ENCODE results near the gene HDAC8.

HDAC8 gene

DNA sequence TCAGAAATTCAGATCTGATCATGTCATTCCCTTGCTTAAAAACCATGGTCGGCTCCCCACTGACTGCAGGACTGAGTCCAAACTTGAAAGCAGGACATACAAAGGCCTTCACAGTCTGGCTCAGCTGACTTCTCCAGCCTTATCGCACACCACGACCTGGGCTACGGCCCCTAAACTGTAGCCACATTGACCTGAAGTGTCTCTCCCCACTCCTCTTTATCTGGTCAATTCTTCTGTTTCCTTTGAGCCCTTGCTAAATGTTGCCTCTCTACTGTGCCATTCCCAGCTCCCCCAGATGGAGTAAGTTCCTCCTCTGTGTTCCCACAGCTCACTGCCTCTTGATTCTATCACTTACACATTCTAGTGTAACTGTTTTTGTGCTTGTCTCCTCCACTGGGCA, 206.5 kb downstream of the HDAC8 start:
- Histone ChIP-seq H3K14ac (ENCODE audit: low read length) (no peak overlapping the region), H3K4me3 (ENCODE audit: low read length in 2 of 2) (no peak overlapping the region), H3K4ac (ENCODE audit: low read length) (no peak overlapping the region), H3K23ac (ENCODE audit: low read depth, low read length, poor library complexity) (no peak overlapping the region), H2AFZ (ENCODE audit: low read length) (no peak overlapping the region), H3K9me3 (replicated peaks in 1 of 2; ENCODE audit: control insufficient read depth in 2 of 2, insufficient read depth in 1 of 2, low read depth in 1 of 2, low read length in 2 of 2) (no peaks in the 10 kb centered on the region), H2AK5ac (ENCODE audit: low read depth, low read length) (no peak overlapping the region), H3K36me3 (replicated peaks in 1 of 2; ENCODE audit: control insufficient read depth in 2 of 2, insufficient read depth in 2 of 2, low read length in 2 of 2) (no peaks in the 10 kb centered on the region), H3K27ac (replicated peaks; ENCODE audit: low read length) (no peak overlapping the region), H2BK12ac (ENCODE audit: low read length) (no peak overlapping the region), H3K27me3 (ENCODE audit: control insufficient read depth in 3 of 3, insufficient read depth in 3 of 3, low read depth in 1 of 3, low read length in 3 of 3) (peaks cover 0 to 24% (median 0%) of the 10 kb centered on the region in 3 experiments), H3K9ac (ENCODE audit: low read depth, low read length, poor library complexity) (no peak overlapping the region), H3K4me1 (ENCODE audit: control insufficient read depth in 2 of 2, insufficient read depth in 1 of 2, low read depth in 1 of 2, low read length in 2 of 2) (peaks cover 0 to 5% of the 10 kb centered on the region in 2 donors), H2BK120ac (ENCODE audit: low read depth, low read length) (no peak overlapping the region), H3K4me2 (ENCODE audit: insufficient read depth, low read length, poor library complexity, severe bottlenecking) (no peak overlapping the region), H3K79me1 (ENCODE audit: low read depth, low read length) (no peaks in the 10 kb centered on the region), H2BK15ac (ENCODE audit: low read length) (no peak overlapping the region), H2BK5ac (ENCODE audit: low read length) (no peak overlapping the region), H4K91ac (ENCODE audit: low read depth, low read length, poor library complexity) (no peak overlapping the region), H4K8ac (ENCODE audit: low read depth, low read length) (no peak overlapping the region), H3K18ac (ENCODE audit: low read length) (no peak overlapping the region)
- no peak for DNase-seq (ENCODE audit: low spot score)
- WGBS, 2 donors (ENCODE audit: extremely low coverage in 2 of 2, insufficient read length in 2 of 2, insufficient replicate concordance in 1 of 2), result no CpG with 5 or more reads among the region's 4 CpGs

DNA sequence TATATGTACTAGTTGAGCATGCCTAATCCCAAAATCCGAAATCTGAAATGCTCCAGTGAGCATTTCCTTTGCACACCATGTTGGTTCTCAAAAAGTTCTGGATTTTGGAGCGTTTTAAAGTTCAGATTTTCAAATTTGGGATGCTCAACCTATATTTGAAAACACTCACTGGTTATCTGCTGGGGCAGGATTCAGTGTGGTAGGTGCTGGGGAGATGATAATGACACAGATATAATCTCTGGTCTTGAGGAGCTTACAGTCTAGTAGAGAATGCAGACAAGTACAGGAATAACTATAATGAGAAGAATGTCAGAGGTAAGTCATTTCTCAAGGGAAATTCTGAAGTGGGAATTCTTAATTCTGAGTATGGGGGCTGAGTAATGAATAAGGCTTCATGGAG, 207.5 kb downstream of the HDAC8 start:
- Histone ChIP-seq H3K14ac (ENCODE audit: low read length) (no peak overlapping the region), H3K4ac (ENCODE audit: low read length) (no peak overlapping the region), H2BK12ac (ENCODE audit: low read length) (no peak overlapping the region), H3K4me1 (ENCODE audit: control insufficient read depth in 2 of 2, insufficient read depth in 1 of 2, low read depth in 1 of 2, low read length in 2 of 2) (peaks cover 0 to 5% of the 10 kb centered on the region in 2 donors), H3K36me3 (replicated peaks in 1 of 2; ENCODE audit: control insufficient read depth in 2 of 2, insufficient read depth in 2 of 2, low read length in 2 of 2) (no peaks in the 10 kb centered on the region), H3K9me3 (replicated peaks in 1 of 2; ENCODE audit: control insufficient read depth in 2 of 2, insufficient read depth in 1 of 2, low read depth in 1 of 2, low read length in 2 of 2) (no peaks in the 10 kb centered on the region), H2AK5ac (ENCODE audit: low read depth, low read length) (no peak overlapping the region), H3K4me3 (ENCODE audit: low read length in 2 of 2) (no peak overlapping the region), H3K18ac (ENCODE audit: low read length) (no peak overlapping the region), H2BK15ac (ENCODE audit: low read length) (no peak overlapping the region), H3K23ac (ENCODE audit: low read depth, low read length, poor library complexity) (no peak overlapping the region), H3K27me3 (ENCODE audit: control insufficient read depth in 3 of 3, insufficient read depth in 3 of 3, low read depth in 1 of 3, low read length in 3 of 3) (peaks cover 0 to 24% (median 0%) of the 10 kb centered on the region in 3 experiments), H2BK120ac (ENCODE audit: low read depth, low read length) (no peak overlapping the region), H4K91ac (ENCODE audit: low read depth, low read length, poor library complexity) (no peak overlapping the region), H3K27ac (replicated peaks; ENCODE audit: low read length) (no peak overlapping the region), H3K79me1 (ENCODE audit: low read depth, low read length) (no peaks in the 10 kb centered on the region), H2BK5ac (ENCODE audit: low read length) (no peak overlapping the region), H3K9ac (ENCODE audit: low read depth, low read length, poor library complexity) (no peak overlapping the region), H2AFZ (ENCODE audit: low read length) (no peak overlapping the region), H4K8ac (ENCODE audit: low read depth, low read length) (no peak overlapping the region), H3K4me2 (ENCODE audit: insufficient read depth, low read length, poor library complexity, severe bottlenecking) (no peak overlapping the region)
- no peak for DNase-seq (ENCODE audit: low spot score)
- no CpG with 5 or more reads among the region's 2 CpGs for WGBS, 2 donors (ENCODE audit: extremely low coverage in 2 of 2, insufficient read length in 2 of 2, insufficient replicate concordance in 1 of 2)

DNA sequence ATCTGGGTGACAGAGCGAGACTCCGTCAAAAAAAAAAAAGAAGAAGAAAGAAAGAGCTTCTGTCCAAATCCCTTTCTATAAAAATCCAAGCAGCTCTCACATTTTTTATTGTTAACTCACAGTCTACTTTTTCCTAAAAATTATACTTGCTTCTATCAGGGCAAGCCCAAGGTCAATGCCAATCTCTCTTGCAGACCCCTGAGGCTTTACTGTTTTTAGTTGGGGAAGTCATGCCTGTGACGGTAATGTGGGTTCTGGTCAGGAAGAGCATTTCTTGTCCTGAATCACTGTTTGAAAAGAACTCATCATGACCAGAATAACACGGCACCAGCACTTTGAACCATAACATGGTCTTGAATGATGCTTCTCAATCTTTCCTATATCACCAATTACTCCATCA, 212.3 kb downstream of the HDAC8 start:
- Histone ChIP-seq H2BK120ac (ENCODE audit: low read depth, low read length) (no peak overlapping the region), H3K4me3 (ENCODE audit: low read length in 2 of 2) (no peak overlapping the region), H3K9ac (ENCODE audit: low read depth, low read length, poor library complexity) (no peak overlapping the region), H3K4ac (ENCODE audit: low read length) (no peak overlapping the region), H2AK5ac (ENCODE audit: low read depth, low read length) (no peak overlapping the region), H3K27me3 (ENCODE audit: control insufficient read depth in 3 of 3, insufficient read depth in 3 of 3, low read depth in 1 of 3, low read length in 3 of 3) (peaks cover 0 to 9% (median 0%) of the 10 kb centered on the region in 3 experiments), H3K36me3 (replicated peaks in 1 of 2; ENCODE audit: control insufficient read depth in 2 of 2, insufficient read depth in 2 of 2, low read length in 2 of 2) (no peaks in the 10 kb centered on the region), H4K91ac (ENCODE audit: low read depth, low read length, poor library complexity) (no peak overlapping the region), H2BK12ac (ENCODE audit: low read length) (no peak overlapping the region), H3K23ac (ENCODE audit: low read depth, low read length, poor library complexity) (no peak overlapping the region), H3K4me1 (ENCODE audit: control insufficient read depth in 2 of 2, insufficient read depth in 1 of 2, low read depth in 1 of 2, low read length in 2 of 2) (no peaks in the 10 kb centered on the region), H3K27ac (replicated peaks; ENCODE audit: low read length) (no peak overlapping the region), H2BK5ac (ENCODE audit: low read length) (no peak overlapping the region), H2BK15ac (ENCODE audit: low read length) (no peak overlapping the region), H3K79me1 (ENCODE audit: low read depth, low read length) (no peaks in the 10 kb centered on the region), H3K9me3 (replicated peaks in 1 of 2; ENCODE audit: control insufficient read depth in 2 of 2, insufficient read depth in 1 of 2, low read depth in 1 of 2, low read length in 2 of 2) (no peaks in the 10 kb centered on the region), H3K14ac (ENCODE audit: low read length) (no peak overlapping the region), H3K18ac (ENCODE audit: low read length) (no peak overlapping the region), H4K8ac (ENCODE audit: low read depth, low read length) (no peak overlapping the region), H3K4me2 (ENCODE audit: insufficient read depth, low read length, poor library complexity, severe bottlenecking) (no peak overlapping the region), H2AFZ (ENCODE audit: low read length) (no peak overlapping the region)
- no peak for DNase-seq (ENCODE audit: low spot score)
- no CpG with 5 or more reads among the region's 4 CpGs for WGBS, 2 donors (ENCODE audit: extremely low coverage in 2 of 2, insufficient read length in 2 of 2, insufficient replicate concordance in 1 of 2)

DNA sequence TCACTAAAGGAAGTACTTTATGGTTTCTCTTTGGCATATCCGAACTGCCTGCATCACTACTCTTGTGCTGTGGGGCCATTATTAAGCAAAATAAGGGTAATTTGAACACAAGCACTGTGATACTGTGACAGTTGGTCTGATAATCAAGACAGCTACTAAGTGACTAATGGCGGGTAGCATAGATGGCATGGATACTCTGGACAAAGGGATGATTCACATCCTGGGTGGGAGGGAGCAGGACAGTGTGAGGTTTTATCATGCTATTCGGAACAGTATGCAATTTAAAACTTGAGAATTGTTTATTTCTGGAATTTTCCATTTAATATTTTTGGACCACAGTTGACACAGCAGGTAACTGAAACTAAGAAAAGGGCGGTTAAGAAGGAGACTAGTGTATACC, 214.3 kb downstream of the HDAC8 start:
- Histone ChIP-seq H3K27ac (replicated peaks; ENCODE audit: low read length) (no peak overlapping the region), H3K79me1 (ENCODE audit: low read depth, low read length) (no peaks in the 10 kb centered on the region), H2BK5ac (ENCODE audit: low read length) (no peak overlapping the region), H3K4me1 (ENCODE audit: control insufficient read depth in 2 of 2, insufficient read depth in 1 of 2, low read depth in 1 of 2, low read length in 2 of 2) (no peaks in the 10 kb centered on the region), H3K4me3 (ENCODE audit: low read length in 2 of 2) (no peak overlapping the region), H3K4ac (ENCODE audit: low read length) (no peak overlapping the region), H2BK15ac (ENCODE audit: low read length) (no peak overlapping the region), H4K91ac (ENCODE audit: low read depth, low read length, poor library complexity) (no peak overlapping the region), H3K4me2 (ENCODE audit: insufficient read depth, low read length, poor library complexity, severe bottlenecking) (no peak overlapping the region), H3K36me3 (replicated peaks in 1 of 2; ENCODE audit: control insufficient read depth in 2 of 2, insufficient read depth in 2 of 2, low read length in 2 of 2) (no peaks in the 10 kb centered on the region), H3K9ac (ENCODE audit: low read depth, low read length, poor library complexity) (no peak overlapping the region), H3K18ac (ENCODE audit: low read length) (no peak overlapping the region), H2AK5ac (ENCODE audit: low read depth, low read length) (no peak overlapping the region), H2BK12ac (ENCODE audit: low read length) (no peak overlapping the region), H4K8ac (ENCODE audit: low read depth, low read length) (no peak overlapping the region), H3K23ac (ENCODE audit: low read depth, low read length, poor library complexity) (no peak overlapping the region), H2AFZ (ENCODE audit: low read length) (no peak overlapping the region), H3K14ac (ENCODE audit: low read length) (no peak overlapping the region), H2BK120ac (ENCODE audit: low read depth, low read length) (no peak overlapping the region), H3K27me3 (ENCODE audit: control insufficient read depth in 3 of 3, insufficient read depth in 3 of 3, low read depth in 1 of 3, low read length in 3 of 3) (peaks cover 0 to 9% (median 0%) of the 10 kb centered on the region in 3 experiments), H3K9me3 (replicated peaks in 1 of 2; ENCODE audit: control insufficient read depth in 2 of 2, insufficient read depth in 1 of 2, low read depth in 1 of 2, low read length in 2 of 2) (no peaks in the 10 kb centered on the region)
- DNase-seq (ENCODE audit: low spot score), result no peak
- no CpG with 5 or more reads among the region's 4 CpGs for whole genome bisulfite sequencing, 2 donors (ENCODE audit: extremely low coverage in 2 of 2, insufficient read length in 2 of 2, insufficient replicate concordance in 1 of 2)
